PFSK-1 (cell line): ENCODE measurements around the gene TK1.

Source experiments
- SIN3A ChIP-seq: IDR thresholded peaks from 2 replicates; pipeline ENCODE4 v1.6.1; 2012; ENCODE audit warnings: mild to moderate bottlenecking, low read length, moderate library complexity, borderline replicate concordance; ENCODE audit not compliant: insufficient read depth
- TF ChIP-seq, protein P1 (sequence below), 2 experiments: IDR thresholded peaks; 2 replicates each; pipeline versions ENCODE4 v1.6.1 to v1.8.0; 2011 to 2012; ENCODE audit warnings: low read depth in 2 of 2, low read length in 2 of 2, control low read depth in 1 of 2, inconsistent platforms in 1 of 2, mild to moderate bottlenecking in 1 of 2, moderate library complexity in 1 of 2; ENCODE audit not compliant: insufficient read depth in 1 of 2

DNA sequence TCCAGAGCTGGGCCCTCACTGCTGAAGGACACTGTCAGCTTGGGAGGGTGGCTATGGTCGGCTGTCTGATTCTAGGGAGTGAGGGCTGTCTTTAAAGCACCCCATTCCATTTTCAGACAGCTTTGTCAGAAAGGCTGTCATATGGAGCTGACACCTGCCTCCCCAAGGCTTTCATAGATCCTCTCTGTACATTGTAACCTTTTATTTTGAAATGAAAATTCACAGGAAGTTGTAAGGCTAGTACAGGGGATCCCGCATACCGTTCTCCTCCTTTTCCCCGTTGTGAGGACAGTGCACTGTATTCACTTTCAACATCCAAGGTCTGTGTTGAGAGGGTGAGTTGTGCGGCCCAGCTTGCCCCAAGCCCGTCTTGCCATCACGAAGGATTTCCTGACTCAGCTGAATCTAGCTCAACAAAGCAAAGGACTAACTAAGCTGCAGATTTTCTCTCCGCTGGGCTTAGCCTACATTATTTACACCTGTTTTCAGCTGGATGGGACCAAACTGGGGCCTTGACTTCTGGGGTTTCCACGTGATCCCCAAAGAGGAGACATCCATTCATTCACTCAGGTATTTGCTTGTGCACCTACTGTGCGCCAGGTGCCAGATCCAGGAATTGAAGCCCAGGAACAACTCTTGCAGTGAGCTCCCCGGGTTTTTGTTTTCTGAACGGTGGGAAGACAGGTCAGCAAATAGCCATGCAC is 39.4 kb upstream of the TK1 start:
- TF ChIP-seq, protein P1, sequence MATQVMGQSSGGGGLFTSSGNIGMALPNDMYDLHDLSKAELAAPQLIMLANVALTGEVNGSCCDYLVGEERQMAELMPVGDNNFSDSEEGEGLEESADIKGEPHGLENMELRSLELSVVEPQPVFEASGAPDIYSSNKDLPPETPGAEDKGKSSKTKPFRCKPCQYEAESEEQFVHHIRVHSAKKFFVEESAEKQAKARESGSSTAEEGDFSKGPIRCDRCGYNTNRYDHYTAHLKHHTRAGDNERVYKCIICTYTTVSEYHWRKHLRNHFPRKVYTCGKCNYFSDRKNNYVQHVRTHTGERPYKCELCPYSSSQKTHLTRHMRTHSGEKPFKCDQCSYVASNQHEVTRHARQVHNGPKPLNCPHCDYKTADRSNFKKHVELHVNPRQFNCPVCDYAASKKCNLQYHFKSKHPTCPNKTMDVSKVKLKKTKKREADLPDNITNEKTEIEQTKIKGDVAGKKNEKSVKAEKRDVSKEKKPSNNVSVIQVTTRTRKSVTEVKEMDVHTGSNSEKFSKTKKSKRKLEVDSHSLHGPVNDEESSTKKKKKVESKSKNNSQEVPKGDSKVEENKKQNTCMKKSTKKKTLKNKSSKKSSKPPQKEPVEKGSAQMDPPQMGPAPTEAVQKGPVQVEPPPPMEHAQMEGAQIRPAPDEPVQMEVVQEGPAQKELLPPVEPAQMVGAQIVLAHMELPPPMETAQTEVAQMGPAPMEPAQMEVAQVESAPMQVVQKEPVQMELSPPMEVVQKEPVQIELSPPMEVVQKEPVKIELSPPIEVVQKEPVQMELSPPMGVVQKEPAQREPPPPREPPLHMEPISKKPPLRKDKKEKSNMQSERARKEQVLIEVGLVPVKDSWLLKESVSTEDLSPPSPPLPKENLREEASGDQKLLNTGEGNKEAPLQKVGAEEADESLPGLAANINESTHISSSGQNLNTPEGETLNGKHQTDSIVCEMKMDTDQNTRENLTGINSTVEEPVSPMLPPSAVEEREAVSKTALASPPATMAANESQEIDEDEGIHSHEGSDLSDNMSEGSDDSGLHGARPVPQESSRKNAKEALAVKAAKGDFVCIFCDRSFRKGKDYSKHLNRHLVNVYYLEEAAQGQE (IDR thresholded peaks at IDR 0.05; ENCODE audit: insufficient read depth in 1 of 2, low read depth in 2 of 2, low read length in 2 of 2) = no peak
- TF ChIP-seq SIN3A = no peak
